HG03108 (cell line): ENCODE data around the gene ACVRL1.

ENCODE experiments used
- ATAC-seq: cut with Tn5 transposase; IDR thresholded peaks from one replicate; pipeline ENCODE4 v1.9.1; 2021; ENCODE audit warnings: moderate library complexity; ENCODE audit not compliant: unreplicated experiment

The ACVRL1 gene

GRCh38 chr12:51938726-51939125 lies 31.4 kb downstream of the ACVRL1 start:
- no peak for ATAC-seq

GRCh38 chr12:51941011-51941581 lies 33.8 kb downstream of the ACVRL1 start:
- ATAC-seq = no peak

- no peak for ATAC-seq
Observed at GRCh38 chr12:51941604-51942003, 34.3 kb downstream of the ACVRL1 start.

- ATAC-seq = no peak
Observed at GRCh38 chr12:51942056-51942455, 34.8 kb downstream of the ACVRL1 start.

GRCh38 chr12:51942501-51943000 lies 35.2 kb downstream of the ACVRL1 start:
- ATAC-seq = no peak

- ATAC-seq = no peak
Observed at GRCh38 chr12:51943346-51943745, 36.0 kb downstream of the ACVRL1 start.

GRCh38 chr12:51944608-51945233 lies 37.4 kb downstream of the ACVRL1 start:
- ATAC-seq = no peak

- no peak for ATAC-seq
Observed at GRCh38 chr12:51947246-51947996, 40.1 kb downstream of the ACVRL1 start.

- ATAC-seq = no peak
Observed at GRCh38 chr12:51948066-51948465, 40.8 kb downstream of the ACVRL1 start.

GRCh38 chr12:51949342-51950030 lies 42.2 kb downstream of the ACVRL1 start:
- no peak for ATAC-seq

GRCh38 chr12:51950682-51951198 lies 43.4 kb downstream of the ACVRL1 start:
- ATAC-seq = no peak

GRCh38 chr12:51951199-51951842 lies 44.0 kb downstream of the ACVRL1 start, which contains the start of gene ACVR1B:
Gene ACVR1B (plus strand): TSS chr12:51951699. CDS start chr12:51951744, 45 bp downstream.
- peak; percentile 93 for ATAC-seq

GRCh38 chr12:51951843-51952722 lies 44.8 kb downstream of the ACVRL1 start:
- ATAC-seq = no peak

- no peak for ATAC-seq
Observed at GRCh38 chr12:51953089-51953488, 45.8 kb downstream of the ACVRL1 start.

- no peak for ATAC-seq
Observed at GRCh38 chr12:51953864-51954263, 46.6 kb downstream of the ACVRL1 start.

- ATAC-seq = no peak
Observed at GRCh38 chr12:51954561-51955361, 47.5 kb downstream of the ACVRL1 start.

- ATAC-seq = no peak
Observed at GRCh38 chr12:51955702-51956101, 48.4 kb downstream of the ACVRL1 start.

GRCh38 chr12:51958542-51958941 lies 51.2 kb downstream of the ACVRL1 start:
- ATAC-seq = no peak

- ATAC-seq = no peak
Observed at GRCh38 chr12:51959211-51959610, 51.9 kb downstream of the ACVRL1 start.
